ENCODE data around the gene APBA2. TPM values are rescaled to one million over a fixed set of nuclear protein-coding genes. Genes with fewer than 3 reads are reported as not detected.

APBA2 gene
- total and polyA plus RNA-seq, 5 donors = 0.17 to 0.95 (median 0.38) TPM

- 95% methylated on average over 2 of the region's 2 CpGs for WGBS
- Histone ChIP-seq H3K27me3 (ENCODE audit: control insufficient read depth, insufficient read depth) (no peaks in the 10 kb centered on the region), H3K9me3 (ENCODE audit: control insufficient read depth, low read length) (no peaks in the 10 kb centered on the region), H3K4me3 (ENCODE audit: low read length) (no peak overlapping the region), H3K4me1 (ENCODE audit: control insufficient read depth, insufficient read depth, low read length) (no peaks in the 10 kb centered on the region), H3K27ac (ENCODE audit: low read length) (no peak overlapping the region)
- ATAC-seq (no peak), DNase-seq (no peak)
- intact Hi-C loops (cut with DNase I) = no loop called here
These were observed 201.1 kb downstream of the APBA2 start for GRCh38 chr15:29086891-29087290.

- H3K27me3 ChIP-seq (ENCODE audit: control insufficient read depth, insufficient read depth) = no peaks in the 10 kb centered on the region
- H3K4me1 ChIP-seq (ENCODE audit: control insufficient read depth, insufficient read depth, low read length) = no peaks in the 10 kb centered on the region
- ATAC-seq = no peak
- H3K27ac ChIP-seq (ENCODE audit: low read length) = no peak overlapping the region
- intact Hi-C loops (cut with DNase I) = no loop called here
- no peak overlapping the region for H3K4me3 ChIP-seq (ENCODE audit: low read length)
- DNase-seq = no peak
- H3K9me3 ChIP-seq (ENCODE audit: control insufficient read depth, low read length) = no peaks in the 10 kb centered on the region
- WGBS = 75% methylated on average over 16 of the region's 16 CpGs
These were observed 201.9 kb downstream of the APBA2 start for GRCh38 chr15:29087521-29088285.

GRCh38 chr15:29088666-29089065 is 202.9 kb downstream of the APBA2 start:
- Histone ChIP-seq H3K27me3 (ENCODE audit: control insufficient read depth, insufficient read depth) (no peaks in the 10 kb centered on the region), H3K9me3 (ENCODE audit: control insufficient read depth, low read length) (no peaks in the 10 kb centered on the region), H3K27ac (ENCODE audit: low read length) (no peak overlapping the region), H3K4me1 (ENCODE audit: control insufficient read depth, insufficient read depth, low read length) (no peaks in the 10 kb centered on the region), H3K4me3 (ENCODE audit: low read length) (no peak overlapping the region)
- intact Hi-C loops (cut with DNase I) = no loop called here
- no peak for DNase-seq
- 90% methylated on average over 5 of the region's 5 CpGs for WGBS
- no peak for ATAC-seq

- H3K9me3 ChIP-seq (ENCODE audit: control insufficient read depth, low read length) = no peaks in the 10 kb centered on the region
- H3K27me3 ChIP-seq (ENCODE audit: control insufficient read depth, insufficient read depth) = no peaks in the 10 kb centered on the region
- no peak overlapping the region for H3K27ac ChIP-seq (ENCODE audit: low read length)
- no peaks in the 10 kb centered on the region for H3K4me1 ChIP-seq (ENCODE audit: control insufficient read depth, insufficient read depth, low read length)
- no peak overlapping the region for H3K4me3 ChIP-seq (ENCODE audit: low read length)
- ATAC-seq (no peak), DNase-seq (no peak)
- 69% methylated on average over 16 of the region's 16 CpGs for WGBS
- intact Hi-C loops (cut with DNase I) = no loop called here
These were observed 204.2 kb downstream of the APBA2 start for GRCh38 chr15:29089731-29090616.

- ATAC-seq = peak in 1 of 2 donors; percentile 22
- Histone ChIP-seq H3K27ac (ENCODE audit: low read length) (no peak overlapping the region), H3K4me3 (ENCODE audit: low read length) (no peak overlapping the region), H3K27me3 (ENCODE audit: control insufficient read depth, insufficient read depth) (no peaks in the 10 kb centered on the region), H3K9me3 (ENCODE audit: control insufficient read depth, low read length) (no peaks in the 10 kb centered on the region), H3K4me1 (ENCODE audit: control insufficient read depth, insufficient read depth, low read length) (no peaks in the 10 kb centered on the region)
- WGBS = 73% methylated on average over 15 of the region's 15 CpGs
- intact Hi-C loops (cut with DNase I) = no loop called here
- no peak for DNase-seq
These were observed 205.1 kb downstream of the APBA2 start for GRCh38 chr15:29090617-29091466.

GRCh38 chr15:29091666-29092065 is 205.9 kb downstream of the APBA2 start:
- no peak overlapping the region for H3K27ac ChIP-seq (ENCODE audit: low read length)
- H3K4me3 ChIP-seq (ENCODE audit: low read length) = no peak overlapping the region
- DNase-seq = no peak
- H3K9me3 ChIP-seq (ENCODE audit: control insufficient read depth, low read length) = no peaks in the 10 kb centered on the region
- WGBS = 72% methylated on average over 8 of the region's 8 CpGs
- no peak for ATAC-seq
- intact Hi-C loops (cut with DNase I) = no loop called here
- no peaks in the 10 kb centered on the region for H3K4me1 ChIP-seq (ENCODE audit: control insufficient read depth, insufficient read depth, low read length)
- H3K27me3 ChIP-seq (ENCODE audit: control insufficient read depth, insufficient read depth) = no peaks in the 10 kb centered on the region

GRCh38 chr15:29092376-29093064 is 206.7 kb downstream of the APBA2 start:
- H3K4me3 ChIP-seq (ENCODE audit: low read length) = no peak overlapping the region
- no peak overlapping the region for H3K27ac ChIP-seq (ENCODE audit: low read length)
- intact Hi-C loops (cut with DNase I) = no loop called here
- H3K9me3 ChIP-seq (ENCODE audit: control insufficient read depth, low read length) = no peaks in the 10 kb centered on the region
- 90% methylated on average over 14 of the region's 14 CpGs for WGBS
- no peaks in the 10 kb centered on the region for H3K27me3 ChIP-seq (ENCODE audit: control insufficient read depth, insufficient read depth)
- no peaks in the 10 kb centered on the region for H3K4me1 ChIP-seq (ENCODE audit: control insufficient read depth, insufficient read depth, low read length)
- ATAC-seq (no peak), DNase-seq (no peak)

- Histone ChIP-seq H3K27me3 (ENCODE audit: control insufficient read depth, insufficient read depth) (no peaks in the 10 kb centered on the region), H3K27ac (ENCODE audit: low read length) (no peak overlapping the region), H3K4me3 (ENCODE audit: low read length) (no peak overlapping the region), H3K9me3 (ENCODE audit: control insufficient read depth, low read length) (no peaks in the 10 kb centered on the region), H3K4me1 (ENCODE audit: control insufficient read depth, insufficient read depth, low read length) (no peaks in the 10 kb centered on the region)
- 96% methylated on average over 17 of the region's 17 CpGs for WGBS
- ATAC-seq = no peak
- intact Hi-C loops (cut with DNase I) = no loop called here
- DNase-seq = no peak
These were observed 207.3 kb downstream of the APBA2 start for GRCh38 chr15:29093065-29093435.

GRCh38 chr15:29093696-29094343 is 208.0 kb downstream of the APBA2 start:
- intact Hi-C loops (cut with DNase I) = no loop called here
- H3K27me3 ChIP-seq (ENCODE audit: control insufficient read depth, insufficient read depth) = no peaks in the 10 kb centered on the region
- DNase-seq = no peak
- H3K27ac ChIP-seq (ENCODE audit: low read length) = no peak overlapping the region
- WGBS = 88% methylated on average over 12 of the region's 12 CpGs
- no peaks in the 10 kb centered on the region for H3K4me1 ChIP-seq (ENCODE audit: control insufficient read depth, insufficient read depth, low read length)
- ATAC-seq = no peak
- H3K9me3 ChIP-seq (ENCODE audit: control insufficient read depth, low read length) = no peaks in the 10 kb centered on the region
- no peak overlapping the region for H3K4me3 ChIP-seq (ENCODE audit: low read length)

GRCh38 chr15:29094711-29095110 is 208.9 kb downstream of the APBA2 start:
- H3K27ac ChIP-seq (ENCODE audit: low read length) = no peak overlapping the region
- no peaks in the 10 kb centered on the region for H3K27me3 ChIP-seq (ENCODE audit: control insufficient read depth, insufficient read depth)
- intact Hi-C loops (cut with DNase I) = no loop called here
- no peak for ATAC-seq
- no peak for DNase-seq
- H3K4me1 ChIP-seq (ENCODE audit: control insufficient read depth, insufficient read depth, low read length) = no peaks in the 10 kb centered on the region
- H3K4me3 ChIP-seq (ENCODE audit: low read length) = no peak overlapping the region
- WGBS = 79% methylated on average over 2 of the region's 2 CpGs
- H3K9me3 ChIP-seq (ENCODE audit: control insufficient read depth, low read length) = no peaks in the 10 kb centered on the region
